RWPE2 (cell line): ENCODE data around the gene PCYT1A.

Experiments used
- ATAC-seq: fragments of 200-7000 bp; cut with Tn5 transposase; 3 replicates; pipeline ENCODE4 v1.9.1; 2021; ENCODE audit warnings: low read depth
- DNase-seq: peaks from one replicate; pipeline ENCODE4 v3.0.0-alpha.2; 2020; ENCODE audit warnings: low spot score
- H3K27ac ChIP-seq: fragments of 450-650 bp; 2 replicates; pipeline ENCODE4 v1.5.1; 2017; ENCODE audit warnings: mild to moderate bottlenecking; ENCODE audit not compliant: poor library complexity, severe bottlenecking
- H3K27me3 ChIP-seq: fragments of 250-450 bp; sonication (Bioruptor Pico); 2 replicates; pipeline ENCODE4 v1.5.1; 2021; ENCODE audit warnings: mild to moderate bottlenecking, moderate library complexity; ENCODE audit not compliant: insufficient read depth, poor library complexity, severe bottlenecking
- H3K36me3 ChIP-seq: fragments of 250-450 bp; sonication (Bioruptor Pico); 2 replicates; pipeline ENCODE4 v1.5.1; 2020; ENCODE audit warnings: low read depth, mild to moderate bottlenecking, moderate library complexity
- H3K4me1 ChIP-seq: fragments of 250-450 bp; sonication (Bioruptor Pico); 2 replicates; pipeline ENCODE4 v1.5.1; 2021; ENCODE audit warnings: mild to moderate bottlenecking, moderate library complexity; ENCODE audit not compliant: insufficient read depth, poor library complexity, severe bottlenecking
- H3K4me3 ChIP-seq: fragments of 250-450 bp; sonication (Bioruptor Pico); 2 replicates; pipeline ENCODE4 v1.5.1; 2021; ENCODE audit warnings: mild to moderate bottlenecking, moderate library complexity; ENCODE audit not compliant: severe bottlenecking
- H3K9me3 ChIP-seq: fragments of 250-450 bp; sonication (Bioruptor Pico); 2 replicates; pipeline ENCODE4 v1.5.1; 2021; ENCODE audit warnings: mild to moderate bottlenecking, moderate library complexity; ENCODE audit not compliant: severe bottlenecking
- CTCF ChIP-seq: fragments of 450-650 bp; IDR thresholded peaks from one replicate; pipeline ENCODE4 v1.5.1; 2017; ENCODE audit warnings: mild to moderate bottlenecking, moderate library complexity; ENCODE audit not compliant: poor library complexity, severe bottlenecking

PCYT1A gene

GRCh38 chr3:196332168-196332567 is 44.6 kb upstream of the PCYT1A start:
- Histone ChIP-seq H3K27ac (no peak overlapping the region), H3K4me1 (peaks cover 10% of the 10 kb centered on the region), H3K27me3 (no peaks in the 10 kb centered on the region), H3K4me3 (no peak overlapping the region), H3K36me3 (no peaks in the 10 kb centered on the region), H3K9me3 (no peaks in the 10 kb centered on the region)
- ATAC-seq = no peak
- no peak for DNase-seq
- TF ChIP-seq CTCF = no peak

GRCh38 chr3:196327405-196327804 is 39.9 kb upstream of the PCYT1A start:
- Histone ChIP-seq H3K4me1 (no peaks in the 10 kb centered on the region), H3K4me3 (no peak overlapping the region), H3K36me3 (no peaks in the 10 kb centered on the region), H3K27me3 (no peaks in the 10 kb centered on the region), H3K27ac (no peak overlapping the region), H3K9me3 (no peaks in the 10 kb centered on the region)
- ATAC-seq (no peak), DNase-seq (no peak)
- no peak for TF ChIP-seq CTCF

- Histone ChIP-seq H3K4me3 (no peak overlapping the region), H3K4me1 (no peaks in the 10 kb centered on the region), H3K27me3 (no peaks in the 10 kb centered on the region), H3K9me3 (no peaks in the 10 kb centered on the region), H3K27ac (no peak overlapping the region), H3K36me3 (no peaks in the 10 kb centered on the region)
- DNase-seq = no peak
- TF ChIP-seq CTCF = no peak
- ATAC-seq = no peak
Measured at GRCh38 chr3:196326936-196327335, 39.4 kb upstream of the PCYT1A start.

- H3K4me3 ChIP-seq = no peak overlapping the region
- no peak for ATAC-seq
- H3K27me3 ChIP-seq = no peaks in the 10 kb centered on the region
- no peak for DNase-seq
- H3K4me1 ChIP-seq = peaks cover 11% of the 10 kb centered on the region
- no peak for TF ChIP-seq CTCF
- H3K9me3 ChIP-seq = no peaks in the 10 kb centered on the region
- no peak overlapping the region for H3K27ac ChIP-seq
- H3K36me3 ChIP-seq = no peaks in the 10 kb centered on the region
Measured at GRCh38 chr3:196323691-196324090, 36.2 kb upstream of the PCYT1A start.

- Histone ChIP-seq H3K27ac (no peak overlapping the region), H3K27me3 (no peaks in the 10 kb centered on the region), H3K36me3 (no peaks in the 10 kb centered on the region), H3K9me3 (no peaks in the 10 kb centered on the region), H3K4me1 (peaks cover 11% of the 10 kb centered on the region), H3K4me3 (no peak overlapping the region)
- TF ChIP-seq CTCF = no peak
- no peak for DNase-seq
- no peak for ATAC-seq
Measured at GRCh38 chr3:196323016-196323415, 35.5 kb upstream of the PCYT1A start.
